Endothelial cell (in vitro differentiated cells): Measurements from ENCODE around the gene TMEM237. TPM values are rescaled to one million over a fixed set of nuclear protein-coding genes. Genes with fewer than 3 reads are reported as not detected.

ENCODE experiments used
- DNase-seq: peaks from one replicate; pipeline ENCODE4 v3.0.0; 2021; ENCODE audit warnings: low spot score
- H3K27ac Mint-ChIP-seq: one replicate; pipeline ENCODE4 v1.8.0; 2021; ENCODE audit warnings: mixed read lengths, inconsistent platforms; ENCODE audit not compliant: unreplicated experiment
- H3K27me3 Mint-ChIP-seq: one replicate; pipeline ENCODE4 v1.8.0; 2021; ENCODE audit warnings: mild to moderate bottlenecking, moderate library complexity, mixed read lengths, inconsistent platforms; ENCODE audit not compliant: unreplicated experiment
- H3K36me3 Mint-ChIP-seq: one replicate; pipeline ENCODE4 v1.8.0; 2021; ENCODE audit warnings: mild to moderate bottlenecking, low read depth, mixed read lengths, inconsistent platforms; ENCODE audit not compliant: unreplicated experiment
- H3K4me1 Mint-ChIP-seq: one replicate; pipeline ENCODE4 v1.8.0; 2021; ENCODE audit warnings: mild to moderate bottlenecking, mixed read lengths, inconsistent platforms; ENCODE audit not compliant: unreplicated experiment
- H3K4me3 Mint-ChIP-seq: one replicate; pipeline ENCODE4 v1.8.0; 2021; ENCODE audit warnings: mild to moderate bottlenecking, mixed read lengths, inconsistent platforms; ENCODE audit not compliant: unreplicated experiment
- H3K9me3 Mint-ChIP-seq: one replicate; pipeline ENCODE4 v1.8.0; 2021; ENCODE audit warnings: mixed read lengths, inconsistent platforms; ENCODE audit not compliant: unreplicated experiment
- total RNA-seq: library from RNA; stranded (reverse); fragmentation: NEBNext Ultra II Directional; extraction: Animal tissue kit (Norgen Biotek cat#: 25700); gene quantifications from one replicate; pipeline ENCODE4 v1.2.1, GENCODE V29; 2021; ENCODE audit not compliant: unreplicated experiment
- TF ChIP-seq, protein P1 (sequence below): fragments of 200-600 bp; sonication (generic); IDR thresholded peaks from one replicate; pipeline ENCODE4 v1.5.0; 2021; ENCODE audit warnings: antibody characterized with exemption; ENCODE audit not compliant: unreplicated experiment

The TMEM237 gene
- total RNA-seq, 1 donor from 2014 or later, result 22.3 TPM

DNA sequence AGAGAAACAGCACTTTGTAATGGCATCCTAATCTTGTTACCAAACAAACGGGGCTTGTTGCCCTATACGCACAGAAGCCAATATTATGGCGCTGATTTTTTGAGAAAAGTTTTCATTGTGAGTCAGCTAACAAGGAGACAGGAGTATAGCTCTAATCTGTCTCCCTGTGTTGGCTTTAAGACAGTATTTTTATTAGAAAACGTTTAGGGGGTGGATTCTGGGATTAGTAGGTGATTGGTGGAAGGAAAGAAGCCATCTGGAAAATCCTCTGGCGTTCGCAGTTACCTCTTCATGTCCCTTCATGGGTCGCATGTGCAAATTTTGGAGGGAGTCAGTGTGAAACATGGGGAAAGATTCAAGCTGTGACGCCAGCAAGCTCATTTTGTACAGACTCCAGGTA is 698 bp upstream of the TMEM237 start:
- TF ChIP-seq, protein P1, sequence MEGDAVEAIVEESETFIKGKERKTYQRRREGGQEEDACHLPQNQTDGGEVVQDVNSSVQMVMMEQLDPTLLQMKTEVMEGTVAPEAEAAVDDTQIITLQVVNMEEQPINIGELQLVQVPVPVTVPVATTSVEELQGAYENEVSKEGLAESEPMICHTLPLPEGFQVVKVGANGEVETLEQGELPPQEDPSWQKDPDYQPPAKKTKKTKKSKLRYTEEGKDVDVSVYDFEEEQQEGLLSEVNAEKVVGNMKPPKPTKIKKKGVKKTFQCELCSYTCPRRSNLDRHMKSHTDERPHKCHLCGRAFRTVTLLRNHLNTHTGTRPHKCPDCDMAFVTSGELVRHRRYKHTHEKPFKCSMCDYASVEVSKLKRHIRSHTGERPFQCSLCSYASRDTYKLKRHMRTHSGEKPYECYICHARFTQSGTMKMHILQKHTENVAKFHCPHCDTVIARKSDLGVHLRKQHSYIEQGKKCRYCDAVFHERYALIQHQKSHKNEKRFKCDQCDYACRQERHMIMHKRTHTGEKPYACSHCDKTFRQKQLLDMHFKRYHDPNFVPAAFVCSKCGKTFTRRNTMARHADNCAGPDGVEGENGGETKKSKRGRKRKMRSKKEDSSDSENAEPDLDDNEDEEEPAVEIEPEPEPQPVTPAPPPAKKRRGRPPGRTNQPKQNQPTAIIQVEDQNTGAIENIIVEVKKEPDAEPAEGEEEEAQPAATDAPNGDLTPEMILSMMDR, result no peak
- H3K36me3 Mint-ChIP-seq, result peaks cover 7% of the 10 kb centered on the region
- no peak for DNase-seq
- H3K9me3 Mint-ChIP-seq, result no peaks in the 10 kb centered on the region
- H3K4me3 Mint-ChIP-seq, result no peak overlapping the region
- H3K27ac Mint-ChIP-seq, result peak overlapping the region; percentile 70
- H3K4me1 Mint-ChIP-seq, result peaks cover 18% of the 10 kb centered on the region
- peaks cover 4% of the 10 kb centered on the region for H3K27me3 Mint-ChIP-seq

GRCh38 chr2:201642579-201643215 is 606 bp downstream of the TMEM237 start:
- Mint-ChIP-seq H3K4me3 (peak overlapping the region; percentile 94), H3K27ac (peak overlapping the region; percentile 95), H3K4me1 (peaks cover 7% of the 10 kb centered on the region), H3K36me3 (peaks cover 7% of the 10 kb centered on the region), H3K9me3 (no peaks in the 10 kb centered on the region), H3K27me3 (peaks cover 4% of the 10 kb centered on the region)
- peak; percentile 89 for DNase-seq
- TF ChIP-seq, protein P1, result no peak

DNA sequence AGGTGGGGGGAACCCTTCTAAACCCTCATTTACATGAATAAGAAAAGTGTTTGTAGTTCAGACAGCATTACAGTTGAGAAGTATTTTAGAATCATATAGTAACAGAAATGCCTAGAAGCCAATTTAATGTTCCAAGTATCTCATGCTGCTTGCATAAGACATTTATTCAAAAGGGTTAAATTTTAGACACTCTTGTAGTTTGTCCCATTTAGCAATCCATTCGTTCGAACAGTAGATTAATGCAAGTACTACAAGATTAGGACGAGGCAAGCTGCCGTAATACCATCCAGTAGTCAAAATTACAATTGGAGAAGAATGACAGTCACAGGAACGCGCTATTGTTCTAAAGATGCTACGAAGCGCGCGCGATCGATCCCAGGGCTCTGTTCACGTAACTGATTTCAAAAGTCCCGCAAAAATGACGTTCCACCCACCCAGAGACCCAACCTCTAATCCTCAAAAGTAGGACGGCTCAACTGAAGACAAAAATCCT is 1.2 kb downstream of the TMEM237 start:
- no peaks in the 10 kb centered on the region for H3K9me3 Mint-ChIP-seq
- H3K27ac Mint-ChIP-seq, result peak overlapping the region; percentile 95
- TF ChIP-seq, protein P1, result no peak
- peaks cover 4% of the 10 kb centered on the region for H3K27me3 Mint-ChIP-seq
- no peak for DNase-seq
- peaks cover 7% of the 10 kb centered on the region for H3K4me1 Mint-ChIP-seq
- H3K4me3 Mint-ChIP-seq, result peak overlapping the region; percentile 94
- peaks cover 7% of the 10 kb centered on the region for H3K36me3 Mint-ChIP-seq

DNA sequence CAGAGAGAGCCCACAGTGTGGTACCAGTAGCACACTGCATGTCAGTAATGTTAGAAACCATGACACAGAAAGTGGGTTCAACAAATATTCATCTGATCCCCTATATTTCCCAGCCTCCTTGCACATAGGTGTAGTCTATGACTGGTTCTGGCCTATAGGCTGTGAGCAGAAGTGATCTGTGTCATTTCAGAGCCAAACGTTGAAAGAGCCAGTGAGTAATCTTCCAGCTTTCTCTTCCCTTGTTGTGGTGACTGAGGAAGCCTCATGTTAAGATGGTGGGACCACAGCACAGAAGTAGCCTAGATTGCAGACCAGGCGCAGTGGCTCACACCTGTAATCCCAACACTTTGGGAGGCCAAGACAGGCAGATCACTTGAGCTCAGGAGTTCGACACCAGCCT is 4.1 kb downstream of the TMEM237 start:
- peaks cover 7% of the 10 kb centered on the region for H3K4me1 Mint-ChIP-seq
- peaks cover 10% of the 10 kb centered on the region for H3K36me3 Mint-ChIP-seq
- no peak for DNase-seq
- H3K27ac Mint-ChIP-seq, result no peak overlapping the region
- no peak overlapping the region for H3K4me3 Mint-ChIP-seq
- TF ChIP-seq, protein P1, result no peak
- no peaks in the 10 kb centered on the region for H3K9me3 Mint-ChIP-seq
- peaks cover 4% of the 10 kb centered on the region for H3K27me3 Mint-ChIP-seq

GRCh38 chr2:201638326-201638725 is 5.0 kb downstream of the TMEM237 start:
- peaks cover 3% of the 10 kb centered on the region for H3K27me3 Mint-ChIP-seq
- H3K9me3 Mint-ChIP-seq, result no peaks in the 10 kb centered on the region
- TF ChIP-seq, protein P1, result no peak
- no peak for DNase-seq
- H3K27ac Mint-ChIP-seq, result no peak overlapping the region
- no peak overlapping the region for H3K4me3 Mint-ChIP-seq
- peaks cover 3% of the 10 kb centered on the region for H3K4me1 Mint-ChIP-seq
- H3K36me3 Mint-ChIP-seq, result peaks cover 7% of the 10 kb centered on the region
